ENCODE measurements around the gene LASP1NB.
"Not testable (repeated sequence)": the region's sequence is repeated elsewhere in the genome, so short reads cannot be mapped to it uniquely, and the experiment has no call there.

The LASP1NB gene

GRCh38 chr17:38970128-38970527, 44.7 kb downstream of the LASP1NB start:
- no peak for DNase-seq

GRCh38 chr17:38970804-38971203, 45.4 kb downstream of the LASP1NB start:
- no peak for DNase-seq

GRCh38 chr17:38976187-38976551, 50.8 kb downstream of the LASP1NB start:
- DNase-seq = not testable (repeated sequence)

- no peak for DNase-seq
Observed at GRCh38 chr17:38978180-38978579, 52.8 kb downstream of the LASP1NB start.

Measured in amniotic stem cell (primary cell).